Activated CD4-positive, alpha-beta T cell treated with anti-CD3 and anti-CD28 coated beads, Interleukin-2, amount 10 ng/mL, durations not matched to agents 7 days and 5 days (primary cell): ENCODE data around the gene TRIM6. TPM values are rescaled to one million over a fixed set of nuclear protein-coding genes. Genes with fewer than 3 reads are reported as not detected.
"Not testable (repeated sequence)": the region's sequence is repeated elsewhere in the genome, so short reads cannot be mapped to it uniquely, and the experiment has no call there.

Source experiments
- CTCF ChIA-PET: fragments of 350-600 bp; sonication (Branson Sonifier 250); formaldehyde crosslinking; loops from one replicate; lab custom pipeline; 2021; ENCODE audit warnings: antibody characterized with exemption; lab: Charles Lee
- POLR2A ChIA-PET: fragments of 350-600 bp; sonication (Branson Sonifier 250); formaldehyde crosslinking; loops from one replicate; lab custom pipeline; 2021; ENCODE audit warnings: antibody characterized with exemption; lab: Charles Lee
- DNase-seq: peaks from one replicate; pipeline ENCODE4 v3.0.0-alpha.2; 2020
- H3K27ac Mint-ChIP-seq: one replicate; pipeline ENCODE4 v1.8.0; 2021; ENCODE audit warnings: mild to moderate bottlenecking, moderate library complexity, mixed read lengths
- H3K27me3 Mint-ChIP-seq: one replicate; pipeline ENCODE4 v1.8.0; 2021; ENCODE audit warnings: mixed read lengths
- H3K36me3 Mint-ChIP-seq: one replicate; pipeline ENCODE4 v1.8.0; 2021; ENCODE audit warnings: low read depth, mixed read lengths
- H3K4me1 Mint-ChIP-seq: one replicate; pipeline ENCODE4 v1.8.0; 2021; ENCODE audit warnings: mixed read lengths
- H3K4me3 Mint-ChIP-seq: one replicate; pipeline ENCODE4 v1.8.0; 2021; ENCODE audit warnings: mild to moderate bottlenecking, moderate library complexity, mixed read lengths
- H3K9me3 Mint-ChIP-seq: one replicate; pipeline ENCODE4 v1.8.0; 2021; ENCODE audit warnings: mixed read lengths
- total RNA-seq, 2 experiments: library from RNA; stranded (reverse); gene quantifications; one replicate each; pipeline ENCODE4 v1.2.3, GENCODE V29; 2021

TRIM6 gene
- total RNA-seq, 2 experiments from 2014 or later: 0.07 to 0.37 TPM

DNA sequence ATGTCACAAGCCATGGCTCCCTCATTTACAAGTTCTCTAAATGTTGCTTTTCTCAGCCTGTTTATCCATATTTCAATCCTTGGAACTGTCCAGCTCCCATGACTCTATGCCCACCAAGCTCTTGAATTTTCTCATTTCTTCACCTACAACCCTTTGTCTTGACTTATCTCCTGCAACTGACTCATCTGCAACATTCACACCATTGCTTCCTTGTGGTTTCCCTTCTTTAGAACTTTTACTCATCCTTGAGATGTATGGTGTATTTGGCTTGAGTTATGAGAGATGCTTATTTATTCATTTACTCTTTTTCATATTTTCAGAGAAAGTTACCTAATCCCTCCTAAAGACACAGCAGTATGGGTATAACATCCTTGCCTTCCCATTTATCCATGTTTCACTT is 47.1 kb downstream of the TRIM6 start:
- Mint-ChIP-seq H3K4me1 (peaks cover 7% of the 10 kb centered on the region), H3K27me3 (no peaks in the 10 kb centered on the region), H3K4me3 (no peak overlapping the region), H3K27ac (no peak overlapping the region), H3K36me3 (peaks cover 42% of the 10 kb centered on the region), H3K9me3 (peaks cover 3% of the 10 kb centered on the region)
- no peak for DNase-seq
- CTCF ChIA-PET: no interaction called here
- POLR2A ChIA-PET: no interaction called here

DNA sequence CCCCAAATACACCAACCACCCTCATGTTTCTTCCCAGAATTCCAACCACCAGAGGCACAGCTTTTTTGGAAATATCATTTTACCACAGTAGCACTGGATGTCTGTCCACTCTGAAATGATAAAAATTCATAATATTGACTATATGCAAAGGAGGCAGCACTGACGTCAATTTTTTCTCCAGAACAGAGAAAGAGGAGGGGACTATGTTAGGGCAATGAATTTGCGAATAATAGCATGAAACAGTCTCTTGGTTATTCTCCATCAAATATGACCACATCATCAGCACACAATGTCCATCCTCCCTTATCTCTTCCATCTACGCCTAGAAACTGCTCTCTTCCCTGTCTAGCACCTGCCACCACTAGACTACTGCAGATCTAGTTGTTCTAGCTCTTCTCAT is 49.7 kb downstream of the TRIM6 start:
- no peak overlapping the region for H3K4me3 Mint-ChIP-seq
- H3K27me3 Mint-ChIP-seq: no peaks in the 10 kb centered on the region
- H3K4me1 Mint-ChIP-seq: peaks cover 7% of the 10 kb centered on the region
- CTCF ChIA-PET: interaction anchor here (1.3 kb wide), 1 partner anchor 13 kb away, joined by 3 read pairs; no protein-coding TSS in a partner anchor
- no peak for DNase-seq
- no peak overlapping the region for H3K27ac Mint-ChIP-seq
- H3K9me3 Mint-ChIP-seq: no peaks in the 10 kb centered on the region
- POLR2A ChIA-PET: no interaction called here
- H3K36me3 Mint-ChIP-seq: peaks cover 31% of the 10 kb centered on the region

DNA sequence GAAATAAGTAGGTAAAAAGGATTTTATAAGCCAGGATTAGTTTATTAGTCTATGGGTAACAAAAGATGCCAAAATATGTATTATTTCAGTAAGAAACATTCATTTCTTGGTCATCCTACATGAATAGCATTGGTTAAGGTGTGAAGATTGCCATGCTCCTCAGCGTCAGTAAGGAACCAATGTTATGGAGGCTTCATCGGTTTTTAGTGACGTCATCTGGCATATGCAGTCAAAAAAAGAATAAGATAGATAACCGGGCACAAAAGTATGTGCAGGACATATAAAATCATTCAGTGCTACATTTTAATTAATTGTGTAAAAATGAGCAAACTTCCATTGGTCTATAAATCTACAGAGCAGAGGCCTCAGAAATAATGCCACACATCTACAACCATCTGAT is 59.0 kb downstream of the TRIM6 start:
- peaks cover 14% of the 10 kb centered on the region for H3K36me3 Mint-ChIP-seq
- no peak overlapping the region for H3K4me3 Mint-ChIP-seq
- no peak overlapping the region for H3K27ac Mint-ChIP-seq
- POLR2A ChIA-PET: no interaction called here
- DNase-seq: no peak
- CTCF ChIA-PET: no interaction called here
- peaks cover 7% of the 10 kb centered on the region for H3K9me3 Mint-ChIP-seq
- H3K27me3 Mint-ChIP-seq: no peaks in the 10 kb centered on the region
- H3K4me1 Mint-ChIP-seq: peaks cover 3% of the 10 kb centered on the region

DNA sequence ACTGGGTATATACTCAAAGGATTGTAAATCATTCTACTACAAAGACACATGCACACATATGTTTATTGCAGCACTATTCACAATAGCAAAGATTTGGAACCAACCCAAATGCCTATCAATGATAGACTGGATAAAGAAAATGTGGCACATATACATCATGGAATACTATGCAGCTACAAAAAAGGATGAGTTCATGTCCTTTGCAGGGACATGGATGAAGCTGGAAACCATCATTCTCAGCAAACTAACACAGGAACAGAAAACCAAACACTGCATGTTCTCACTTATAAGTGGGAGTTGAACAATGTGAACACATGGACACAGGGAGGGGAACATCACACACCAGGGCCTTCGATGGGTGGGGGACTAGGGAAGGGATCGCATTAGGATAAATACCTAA is 60.5 kb downstream of the TRIM6 start:
- H3K9me3 Mint-ChIP-seq, POLR2A ChIA-PET, H3K27ac Mint-ChIP-seq, DNase-seq, H3K27me3 Mint-ChIP-seq, H3K4me3 Mint-ChIP-seq, H3K4me1 Mint-ChIP-seq, CTCF ChIA-PET: not testable (repeated sequence)
- H3K36me3 Mint-ChIP-seq: peaks cover 19% of the 10 kb centered on the region

DNA sequence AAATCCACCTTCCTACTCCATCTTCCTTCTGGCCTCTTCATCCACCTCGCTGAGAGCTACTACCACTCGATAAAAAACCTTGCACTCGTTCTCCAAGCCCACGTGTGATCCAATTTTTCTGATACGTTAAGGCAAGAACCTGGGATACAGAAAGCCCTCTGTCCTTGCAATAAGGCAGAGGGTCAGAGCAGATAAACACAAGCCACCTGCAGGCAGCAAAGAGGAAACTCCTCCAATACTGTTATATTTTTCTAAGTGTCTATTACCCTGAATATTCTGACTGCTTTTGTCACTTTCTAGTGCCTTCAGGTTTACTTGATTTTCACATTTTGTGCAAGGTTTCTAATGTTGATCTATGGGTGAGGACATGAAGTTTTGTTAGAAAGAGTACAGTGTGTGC is 61.9 kb downstream of the TRIM6 start:
- peaks cover 21% of the 10 kb centered on the region for H3K36me3 Mint-ChIP-seq
- ChIA-PET CTCF (no interaction called here), POLR2A (no interaction called here)
- no peaks in the 10 kb centered on the region for H3K27me3 Mint-ChIP-seq
- H3K9me3 Mint-ChIP-seq: peaks cover 5% of the 10 kb centered on the region
- H3K4me3 Mint-ChIP-seq: no peak overlapping the region
- H3K4me1 Mint-ChIP-seq: peaks cover 3% of the 10 kb centered on the region
- DNase-seq: no peak
- H3K27ac Mint-ChIP-seq: no peak overlapping the region

Other genes with a start within 250 kb of the TRIM6 start
- not detected for gene OR51B6, start 245.1 kb upstream of the TRIM6 start, total RNA-seq
- gene OR51M1, start 212.8 kb upstream of the TRIM6 start, total RNA-seq: not detected
- gene OR51Q1, start 174.5 kb upstream of the TRIM6 start, total RNA-seq: not detected
- gene OR51I1, start 155.1 kb upstream of the TRIM6 start, total RNA-seq: not detected
- not detected for gene OR51I2, start 147.3 kb upstream of the TRIM6 start, total RNA-seq
- gene OR52D1, start 108.0 kb upstream of the TRIM6 start, total RNA-seq: not detected
- gene UBQLN3, start 86.7 kb upstream of the TRIM6 start, total RNA-seq: not detected
- under 1 TPM; 0.25 to 0.45 TPM for gene UBQLNL, start 79.9 kb upstream of the TRIM6 start, total RNA-seq
- gene OR52H1, start 48.1 kb upstream of the TRIM6 start, total RNA-seq: under 1 TPM in 1 of 2 experiments, not detected in 1; 0.37 TPM
- gene OR52B6, start 15.8 kb upstream of the TRIM6 start, total RNA-seq: not detected
- 10 to 100 TPM; 12.7 to 13.9 TPM for gene TRIM34, start 28.4 kb downstream of the TRIM6 start, total RNA-seq
- gene TRIM5, start 88.4 kb downstream of the TRIM6 start, total RNA-seq: 10 to 100 TPM; 26.2 to 31.1 TPM
- gene TRIM22, start 93.2 kb downstream of the TRIM6 start, total RNA-seq: 100 to 1,000 TPM; 317 to 367 TPM
- under 1 TPM; 0.31 to 0.40 TPM for gene OR56B1, start 139.8 kb downstream of the TRIM6 start, total RNA-seq
- 1 to 10 TPM in 1 of 2 experiments, under 1 TPM in 1; 0.89 to 1.1 TPM for gene OR52N4, start 157.6 kb downstream of the TRIM6 start, total RNA-seq
- not detected for gene OR52N5, start 186.7 kb downstream of the TRIM6 start, total RNA-seq
- not detected for gene OR52N1, start 194.6 kb downstream of the TRIM6 start, total RNA-seq
- not detected for gene OR52N2, start 212.3 kb downstream of the TRIM6 start, total RNA-seq
- not detected for gene OR52E6, start 245.3 kb downstream of the TRIM6 start, total RNA-seq